Loucy (cell line): Measurements from ENCODE around the gene LRRC4C.

ENCODE experiments used
- CTCF ChIP-seq: fragments of 200-600 bp; sonication (generic); conservative IDR thresholded peaks from 2 replicates; pipeline ENCODE4 v1.5.1; 2014; ENCODE audit warnings: mild to moderate bottlenecking, antibody characterized with exemption, low read length
- EZH2phosphoT487 ChIP-seq: fragments of 200-600 bp; IDR thresholded peaks from 2 replicates; pipeline ENCODE4 v1.6.1; 2018; ENCODE audit warnings: antibody characterized with exemption, mild to moderate bottlenecking, moderate library complexity, borderline replicate concordance

- TF ChIP-seq CTCF (no peak), EZH2phosphoT487 (no peak)
Observed at GRCh38 chr11:40370821-40371616, 1088.4 kb downstream of the LRRC4C start.
